ENCODE data around the gene PKP3.
"Not testable (repeated sequence)": the region's sequence is repeated elsewhere in the genome, so short reads cannot be mapped to it uniquely, and the experiment has no call there.

PKP3 gene

DNA sequence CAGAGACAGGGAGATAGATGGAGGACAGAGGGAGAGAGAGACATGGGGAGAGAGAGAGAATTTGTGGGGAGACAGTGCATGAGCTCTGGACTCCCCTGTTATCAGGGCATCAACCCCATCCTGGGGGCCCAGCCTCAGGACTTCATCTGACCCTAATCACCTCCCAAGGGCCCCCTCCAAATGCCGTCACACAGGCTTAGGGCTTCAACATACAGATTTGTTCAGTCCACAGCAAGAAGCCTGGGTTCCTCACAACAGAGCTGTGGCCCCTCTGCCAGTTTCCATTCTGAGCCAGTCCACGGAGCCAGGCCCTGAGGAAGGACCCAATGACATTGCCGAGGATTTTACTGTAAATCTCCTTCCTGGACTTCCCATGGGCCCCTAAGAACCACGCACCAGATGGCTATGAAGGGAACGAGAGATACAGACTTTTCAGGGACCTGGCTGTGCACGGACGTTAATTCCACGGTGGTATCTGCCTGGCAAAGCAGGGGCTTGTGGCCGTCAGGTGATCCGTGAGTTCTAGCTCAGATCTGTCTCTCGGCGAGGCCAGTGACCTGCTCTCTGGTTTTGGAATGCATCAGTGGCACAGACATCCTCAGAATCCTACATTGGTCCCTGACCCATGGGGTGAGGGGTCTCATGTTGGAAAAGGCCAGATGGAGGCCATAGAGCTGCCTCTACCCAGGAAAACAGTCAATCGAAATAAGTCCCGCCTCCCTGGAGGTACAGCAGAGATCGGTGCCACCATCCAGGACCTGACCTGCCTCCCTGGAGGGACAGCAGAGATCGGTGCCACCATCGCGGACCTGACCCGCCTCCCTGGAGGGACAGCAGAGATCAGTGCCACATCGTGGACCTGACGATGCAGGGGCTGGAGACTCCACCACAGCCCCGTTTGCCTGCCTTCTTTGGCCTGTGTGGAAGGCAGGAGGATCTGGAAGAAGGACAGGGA, 33.4 kb upstream of the PKP3 start:
- in situ Hi-C loops (cut with HindIII; ENCODE audit: low pct_ligation_motif_present, low pct_unique_long_range_greater_than_20kb, low sequenced_read_pairs): no loop called here

DNA sequence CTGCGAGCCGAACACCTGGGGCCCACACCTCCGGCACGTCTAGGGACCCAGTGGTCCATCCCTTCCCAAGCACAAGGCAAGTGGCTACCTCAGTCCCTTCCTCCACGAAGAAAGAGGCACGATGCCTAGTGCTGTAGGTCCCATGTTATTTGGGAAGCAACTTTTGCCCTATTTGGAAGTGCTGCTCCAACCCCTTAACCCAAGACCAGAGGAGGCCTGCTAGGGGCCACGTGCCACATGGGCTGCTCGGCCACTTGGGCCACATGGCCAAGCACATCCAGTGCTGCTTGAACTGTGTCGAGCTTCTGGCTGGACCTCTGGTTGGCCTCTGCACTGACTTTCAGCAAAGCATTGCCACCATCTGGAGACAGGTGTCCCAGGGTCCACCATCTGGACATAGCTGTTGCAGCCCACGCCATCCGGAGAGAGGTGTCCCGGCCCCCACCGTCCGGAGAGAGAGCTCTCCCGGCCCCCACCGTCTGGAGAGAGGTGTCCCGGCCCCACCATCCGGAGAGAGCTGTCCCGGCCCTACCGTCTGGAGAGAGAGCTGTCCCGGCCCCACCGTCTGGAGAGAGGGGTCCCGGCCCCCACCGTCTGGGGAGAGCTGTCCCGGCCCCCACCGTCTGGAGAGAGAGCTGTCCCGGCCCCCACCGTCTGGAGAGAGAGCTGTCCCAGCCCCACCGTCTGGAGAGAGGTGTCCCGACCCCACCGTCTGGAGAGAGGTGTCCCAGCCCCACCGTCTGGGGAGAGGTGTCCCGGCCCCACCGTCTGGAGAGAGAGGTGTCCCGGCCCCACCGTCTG, 31.2 kb upstream of the PKP3 start:
- no peak for DNase-seq
- in situ Hi-C loops (cut with HindIII; ENCODE audit: low pct_ligation_motif_present, low pct_unique_long_range_greater_than_20kb, low sequenced_read_pairs): no loop called here

More for the DNA sequence above, 33.4 kb upstream of the PKP3 start:
- DNase-seq: no peak

DNA sequence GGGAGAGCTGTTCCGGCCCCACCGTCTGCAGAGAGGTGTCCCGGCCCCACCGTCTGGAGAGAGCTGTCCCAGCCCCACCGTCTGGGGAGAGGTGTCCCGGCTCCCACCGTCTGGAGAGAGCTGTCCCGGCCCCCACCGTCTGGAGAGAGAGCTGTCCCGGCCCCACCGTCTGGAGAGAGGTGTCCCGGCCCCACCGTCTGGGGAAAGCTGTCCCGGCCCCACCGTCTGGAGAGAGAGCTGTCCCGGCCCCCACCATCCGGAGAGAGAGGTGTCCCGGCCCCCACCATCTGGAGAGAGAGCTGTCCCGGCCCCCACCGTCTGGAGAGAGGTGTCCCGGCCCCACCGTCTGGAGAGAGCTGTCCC, 30.6 kb upstream of the PKP3 start:
- DNase-seq; in situ Hi-C loops (cut with HindIII; ENCODE audit: low pct_ligation_motif_present, low pct_unique_long_range_greater_than_20kb, low sequenced_read_pairs): not testable (repeated sequence)

DNA sequence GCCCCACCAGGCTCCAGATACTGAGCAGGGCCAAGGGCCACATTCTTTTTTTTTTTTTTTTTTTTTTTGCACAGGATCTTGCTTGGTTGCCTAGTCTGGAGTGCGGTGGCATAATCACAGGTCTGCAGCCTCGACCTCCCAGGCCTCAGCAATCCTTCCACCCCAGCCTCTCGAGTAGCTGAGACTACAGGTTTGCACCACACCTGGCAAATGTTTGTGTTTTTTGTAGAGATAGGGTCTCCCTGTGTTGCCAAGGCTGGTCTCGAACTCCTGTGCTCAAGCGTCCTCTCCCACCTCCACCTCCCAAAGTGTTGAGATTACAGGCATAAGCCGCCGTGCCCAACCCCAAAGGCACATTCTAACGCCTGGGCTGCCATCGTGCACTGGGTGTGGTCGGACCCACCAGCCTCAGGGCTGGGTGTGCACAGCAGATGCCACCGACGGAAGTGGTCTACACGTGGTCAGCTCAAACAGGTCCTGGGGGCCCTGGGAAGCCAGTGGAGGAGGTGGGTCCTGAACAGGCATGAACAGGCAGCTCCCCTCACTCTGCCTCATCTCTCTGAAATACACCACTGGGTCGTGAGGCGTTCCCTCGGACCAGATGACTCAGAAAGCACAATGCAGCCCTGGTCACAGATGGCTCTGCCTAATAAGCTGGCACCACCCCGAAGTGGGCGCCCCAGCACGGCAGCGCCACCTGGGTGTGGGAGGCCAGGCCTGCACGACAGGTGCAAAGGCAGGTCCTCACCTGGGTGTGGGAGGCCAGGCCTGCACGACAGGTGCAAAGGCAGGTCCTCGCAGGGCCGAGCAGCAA, 29.9 kb upstream of the PKP3 start:
- in situ Hi-C loops (cut with HindIII; ENCODE audit: low pct_ligation_motif_present, low pct_unique_long_range_greater_than_20kb, low sequenced_read_pairs): no loop called here
- DNase-seq: peak; percentile 58

DNA sequence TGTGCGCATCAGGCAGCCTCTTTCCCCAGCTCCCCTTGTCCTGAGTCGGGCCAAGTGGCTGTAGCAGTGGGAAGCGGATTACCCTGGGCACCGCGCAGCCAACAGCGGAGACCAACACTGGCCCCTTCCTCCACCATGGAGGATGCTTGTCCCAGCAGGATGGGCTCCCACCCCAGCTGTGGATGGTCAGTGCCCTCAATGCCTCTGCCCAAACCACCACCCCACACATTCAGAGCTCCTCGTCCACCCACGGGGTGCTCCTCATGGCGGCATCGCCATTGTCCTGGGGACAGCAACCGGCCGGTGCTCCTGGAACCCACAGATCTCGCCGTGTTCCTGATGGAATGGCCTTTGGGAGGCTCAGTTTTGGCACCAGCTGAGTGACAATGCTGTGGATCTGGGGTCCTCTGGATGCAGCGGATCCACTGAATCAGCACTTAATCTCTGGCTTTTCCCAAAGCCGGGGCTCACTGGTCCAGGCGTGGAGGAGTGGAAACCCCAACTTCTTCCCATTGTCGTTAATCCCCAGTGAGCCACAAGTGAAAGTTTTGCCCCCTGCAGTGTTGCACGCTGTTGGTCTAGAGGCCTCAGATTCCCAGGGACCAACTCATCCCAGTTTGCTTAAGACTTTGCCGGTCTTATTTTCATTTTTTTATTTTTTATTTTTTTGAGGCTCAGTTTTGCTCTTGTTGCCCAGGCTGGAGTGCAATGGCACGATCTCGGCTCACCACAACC, 28.9 kb upstream of the PKP3 start:
- in situ Hi-C loops (cut with HindIII; ENCODE audit: low pct_ligation_motif_present, low pct_unique_long_range_greater_than_20kb, low sequenced_read_pairs): no loop called here
- DNase-seq: no peak

DNA sequence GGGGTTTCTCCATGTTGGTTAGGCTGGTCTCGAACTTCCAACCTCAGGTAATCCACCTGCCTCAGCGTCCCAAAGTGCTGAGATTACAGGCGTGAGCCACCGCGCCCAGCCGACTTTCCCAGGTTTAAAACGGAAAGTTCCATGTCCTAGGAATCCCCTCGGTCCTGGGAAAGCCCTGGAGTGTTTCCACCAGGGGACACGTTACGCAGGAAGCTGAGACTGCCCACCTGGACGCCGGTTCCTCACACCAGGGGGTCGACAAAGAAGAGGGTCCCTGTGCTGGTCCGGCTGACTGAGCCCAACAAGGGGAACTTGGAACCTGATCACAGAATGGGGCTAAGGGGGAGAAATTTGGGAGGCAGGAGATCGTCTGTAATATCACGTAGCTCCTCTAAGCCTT, 28.2 kb upstream of the PKP3 start:
- no peak for DNase-seq
- in situ Hi-C loops (cut with HindIII; ENCODE audit: low pct_ligation_motif_present, low pct_unique_long_range_greater_than_20kb, low sequenced_read_pairs): no loop called here

DNA sequence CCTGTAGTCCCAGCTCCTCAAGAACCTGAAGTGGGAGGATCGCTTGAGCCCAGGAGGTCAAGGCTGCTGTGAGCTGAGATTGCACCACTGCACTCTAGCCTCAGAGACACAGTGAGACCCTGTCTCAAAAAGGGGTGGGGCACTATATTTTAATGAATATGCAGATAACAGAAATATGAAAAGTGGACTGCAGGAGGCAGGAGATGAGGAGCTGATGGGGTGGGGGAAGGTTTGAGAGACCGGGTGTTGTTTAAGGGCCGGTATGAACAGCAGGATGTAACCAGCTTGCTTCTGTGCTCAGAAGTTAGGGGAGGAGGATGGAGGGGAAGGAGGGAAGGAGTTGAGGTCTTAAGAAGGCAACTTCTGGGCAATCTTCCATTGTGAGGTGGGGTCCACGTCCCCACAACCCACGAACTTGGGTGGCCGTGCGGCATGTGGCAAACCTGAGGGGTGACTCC, 26.0 kb upstream of the PKP3 start:
- in situ Hi-C loops (cut with HindIII; ENCODE audit: low pct_ligation_motif_present, low pct_unique_long_range_greater_than_20kb, low sequenced_read_pairs): no loop called here
- no peak for DNase-seq

DNA sequence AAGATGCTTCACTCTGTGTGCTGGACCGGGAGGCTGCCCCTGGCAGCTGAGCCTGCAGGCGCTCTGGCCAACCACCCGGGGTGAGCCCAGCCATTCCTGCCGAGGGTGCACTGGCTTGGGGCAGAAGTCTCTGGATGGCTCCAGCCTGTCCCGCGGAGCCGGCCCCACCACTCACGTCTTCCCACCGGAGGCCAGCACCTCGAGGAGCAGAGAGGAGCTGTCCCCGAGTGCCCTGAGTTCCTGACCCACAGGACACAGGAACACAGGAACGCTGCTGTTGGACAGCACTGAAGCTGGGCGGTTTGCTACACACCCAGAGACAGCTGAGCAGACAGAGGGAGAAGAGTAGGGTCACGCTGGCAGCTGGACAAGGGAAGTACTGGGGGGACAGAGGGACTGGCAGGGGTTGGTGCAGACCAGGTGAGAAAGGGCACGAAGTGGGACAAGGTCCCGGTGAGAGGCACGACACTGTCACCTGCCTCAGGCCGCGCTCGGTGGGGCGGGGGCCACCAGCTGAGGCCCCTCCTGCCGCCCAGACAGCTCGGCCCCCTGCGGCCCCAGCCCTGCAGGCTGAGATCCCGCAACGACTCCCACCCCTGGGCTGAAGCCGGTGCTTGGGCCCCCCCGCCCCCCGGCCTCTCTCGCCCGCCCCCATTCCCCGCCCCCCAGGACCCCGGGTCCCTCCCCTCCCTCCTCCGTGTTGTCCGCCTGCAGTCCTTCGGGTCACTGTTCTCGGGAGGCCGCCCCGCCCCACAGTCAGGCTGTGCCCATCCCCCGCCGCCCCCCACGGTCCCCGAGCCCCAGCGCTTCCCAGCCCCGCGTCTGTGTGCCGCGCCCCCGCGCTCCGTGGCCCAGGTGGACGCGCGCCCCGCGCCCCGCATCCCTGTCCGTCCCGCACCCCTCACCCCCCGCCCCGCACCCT, 25.3 kb upstream of the PKP3 start:
- DNase-seq: peak; percentile 7
- in situ Hi-C loops (cut with HindIII; ENCODE audit: low pct_ligation_motif_present, low pct_unique_long_range_greater_than_20kb, low sequenced_read_pairs): no loop called here

DNA sequence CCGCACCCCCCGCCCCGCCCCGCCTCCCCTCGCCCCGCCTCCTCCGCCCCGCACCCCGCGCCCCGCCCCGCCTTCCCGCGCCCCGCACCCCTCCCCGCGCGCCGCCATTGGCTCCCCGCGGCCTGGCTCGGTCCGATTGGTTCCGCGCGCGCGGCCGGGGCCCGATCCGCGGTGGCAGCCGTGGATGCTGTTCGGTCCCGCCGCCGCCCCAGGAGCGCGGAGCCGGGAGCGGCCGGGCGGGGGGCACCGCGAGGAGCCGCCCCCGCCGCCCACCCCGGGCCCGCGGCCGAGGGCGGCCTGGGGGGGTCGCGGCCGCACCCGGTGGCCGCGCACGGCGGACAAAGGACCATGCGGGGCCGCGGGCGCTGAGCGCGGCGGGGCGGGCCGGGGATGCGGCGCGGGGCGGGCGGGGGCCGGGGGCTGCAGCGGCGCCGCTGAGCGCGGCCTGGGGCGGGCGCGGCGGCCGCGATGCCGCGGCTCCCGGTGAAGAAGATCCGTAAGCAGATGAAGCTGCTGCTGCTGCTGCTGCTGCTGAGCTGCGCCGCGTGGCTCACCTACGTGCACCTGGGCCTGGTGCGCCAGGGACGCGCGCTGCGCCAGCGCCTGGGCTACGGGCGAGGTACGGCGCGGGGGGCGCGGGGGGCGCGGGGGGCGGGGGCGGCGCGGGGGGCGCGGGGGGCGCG, 24.5 kb upstream of the PKP3 start, which contains the start of gene B4GALNT4:
Gene B4GALNT4 (plus strand): TSS at position 164 of the 683 bp plus-strand sequence. CDS start 305 bp downstream, at position 469.
- in situ Hi-C loops (cut with HindIII; ENCODE audit: low pct_ligation_motif_present, low pct_unique_long_range_greater_than_20kb, low sequenced_read_pairs): no loop called here
- DNase-seq: peak; percentile 19

DNA sequence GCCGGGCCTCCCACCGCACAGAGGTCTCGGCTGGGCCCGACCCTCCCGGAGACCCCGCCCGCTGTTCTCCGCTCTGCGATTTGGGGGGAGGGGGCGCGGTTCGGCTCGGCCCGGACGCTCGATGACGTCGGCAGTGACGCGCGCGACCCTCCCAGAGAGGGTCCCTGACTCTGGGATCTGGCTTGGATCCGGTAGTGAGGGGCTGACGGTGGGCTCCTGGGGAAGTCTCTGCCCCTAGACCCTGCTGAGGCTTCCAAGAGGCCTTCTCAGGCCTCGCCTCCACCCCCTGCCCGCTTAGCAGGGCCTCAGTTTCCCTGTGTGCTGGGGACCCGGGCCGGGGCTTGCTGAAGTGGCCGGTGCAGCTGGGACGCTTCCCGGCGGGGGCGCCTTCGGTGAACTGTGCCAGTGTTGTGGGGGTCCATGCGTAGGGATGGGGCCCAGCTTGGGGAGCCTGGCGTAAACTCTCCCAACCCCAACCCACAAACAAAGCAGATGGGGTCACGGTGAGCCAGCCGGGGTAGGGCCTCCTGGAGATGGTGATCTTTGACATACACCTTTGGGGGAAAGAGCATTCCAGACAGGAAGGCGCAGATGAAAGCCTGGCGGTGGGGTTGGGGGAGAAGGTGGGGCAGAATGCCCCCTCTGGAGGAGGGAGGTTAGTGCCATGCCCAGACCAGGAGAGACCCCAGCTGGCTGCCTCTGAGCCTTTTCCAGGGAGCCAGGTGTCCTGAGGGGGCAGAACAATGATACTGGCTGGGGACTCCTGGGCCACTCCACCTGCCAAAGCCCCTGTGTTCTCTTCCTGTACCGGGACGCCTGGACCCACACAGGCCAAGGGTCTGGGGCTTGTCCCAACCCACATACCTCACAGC, 23.7 kb upstream of the PKP3 start:
- no peak for DNase-seq

DNA sequence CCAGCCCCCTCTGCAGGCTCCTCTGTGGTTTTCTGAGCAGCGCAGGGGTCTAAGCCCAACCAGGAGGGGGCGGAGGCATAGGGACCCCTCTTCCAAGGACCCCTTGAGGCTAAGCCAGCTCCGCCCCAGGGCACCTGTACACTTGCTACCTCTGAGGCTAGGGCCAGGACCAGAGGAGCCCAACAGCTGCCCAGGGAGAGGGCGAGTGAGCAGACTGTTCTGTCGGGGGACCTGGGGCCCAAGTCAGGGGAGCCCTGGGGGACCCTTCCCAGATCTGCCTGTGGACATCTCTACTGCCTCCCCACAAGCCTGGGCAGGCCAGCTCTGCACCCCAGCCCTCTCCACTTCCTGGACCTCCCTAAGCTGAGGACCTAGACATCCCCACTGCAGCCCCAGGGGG, 23.0 kb upstream of the PKP3 start:
- in situ Hi-C loops (cut with HindIII; ENCODE audit: low pct_ligation_motif_present, low pct_unique_long_range_greater_than_20kb, low sequenced_read_pairs): no loop called here
- no peak for DNase-seq

More for the DNA sequence above, 23.7 kb upstream of the PKP3 start:
- in situ Hi-C loops (cut with HindIII; ENCODE audit: low pct_ligation_motif_present, low pct_unique_long_range_greater_than_20kb, low sequenced_read_pairs): no loop called here

DNA sequence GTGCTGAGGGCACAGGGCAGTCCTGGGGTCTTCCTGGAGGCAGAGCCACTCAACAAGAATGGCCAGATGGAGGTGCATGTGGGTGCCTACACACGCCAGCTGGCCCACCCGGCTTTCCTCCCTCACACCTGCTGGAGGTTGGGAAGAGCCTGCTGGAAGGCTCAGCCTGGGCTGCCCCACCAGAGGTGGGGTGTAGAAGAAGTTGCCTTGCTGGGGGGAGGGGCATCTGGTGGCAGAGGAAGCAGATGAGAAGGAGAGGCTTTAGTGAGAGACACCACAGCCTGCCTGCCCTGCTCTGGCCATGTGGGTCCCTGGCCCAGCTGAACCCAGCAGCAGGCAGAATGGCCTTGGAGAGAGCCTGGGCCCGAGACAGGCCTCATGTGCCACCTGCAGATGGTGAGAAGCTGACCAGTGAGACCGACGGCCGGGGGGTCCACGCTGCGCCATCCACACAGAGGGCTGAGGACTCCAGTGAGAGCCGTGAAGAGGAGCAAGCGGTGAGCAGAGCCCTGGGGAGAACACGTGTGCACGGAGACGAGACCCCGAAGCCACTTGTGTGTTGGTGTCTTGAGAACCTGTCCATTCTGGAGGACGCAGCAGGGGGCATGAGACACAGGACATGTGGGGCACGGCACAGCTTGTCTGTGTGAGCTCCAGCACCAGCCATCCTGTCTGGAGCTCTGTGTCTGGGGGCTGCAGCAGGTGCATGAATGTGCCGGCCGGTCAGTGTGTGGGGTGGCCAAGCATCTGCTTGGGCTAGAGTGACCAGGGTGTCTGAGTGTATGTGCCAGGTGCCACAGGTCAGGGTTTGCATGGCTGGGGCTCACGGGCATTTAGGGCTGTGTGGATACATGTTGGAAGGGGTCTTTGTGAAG, 22.1 kb upstream of the PKP3 start:
- in situ Hi-C loops (cut with HindIII; ENCODE audit: low pct_ligation_motif_present, low pct_unique_long_range_greater_than_20kb, low sequenced_read_pairs): no loop called here
- no peak for DNase-seq

DNA sequence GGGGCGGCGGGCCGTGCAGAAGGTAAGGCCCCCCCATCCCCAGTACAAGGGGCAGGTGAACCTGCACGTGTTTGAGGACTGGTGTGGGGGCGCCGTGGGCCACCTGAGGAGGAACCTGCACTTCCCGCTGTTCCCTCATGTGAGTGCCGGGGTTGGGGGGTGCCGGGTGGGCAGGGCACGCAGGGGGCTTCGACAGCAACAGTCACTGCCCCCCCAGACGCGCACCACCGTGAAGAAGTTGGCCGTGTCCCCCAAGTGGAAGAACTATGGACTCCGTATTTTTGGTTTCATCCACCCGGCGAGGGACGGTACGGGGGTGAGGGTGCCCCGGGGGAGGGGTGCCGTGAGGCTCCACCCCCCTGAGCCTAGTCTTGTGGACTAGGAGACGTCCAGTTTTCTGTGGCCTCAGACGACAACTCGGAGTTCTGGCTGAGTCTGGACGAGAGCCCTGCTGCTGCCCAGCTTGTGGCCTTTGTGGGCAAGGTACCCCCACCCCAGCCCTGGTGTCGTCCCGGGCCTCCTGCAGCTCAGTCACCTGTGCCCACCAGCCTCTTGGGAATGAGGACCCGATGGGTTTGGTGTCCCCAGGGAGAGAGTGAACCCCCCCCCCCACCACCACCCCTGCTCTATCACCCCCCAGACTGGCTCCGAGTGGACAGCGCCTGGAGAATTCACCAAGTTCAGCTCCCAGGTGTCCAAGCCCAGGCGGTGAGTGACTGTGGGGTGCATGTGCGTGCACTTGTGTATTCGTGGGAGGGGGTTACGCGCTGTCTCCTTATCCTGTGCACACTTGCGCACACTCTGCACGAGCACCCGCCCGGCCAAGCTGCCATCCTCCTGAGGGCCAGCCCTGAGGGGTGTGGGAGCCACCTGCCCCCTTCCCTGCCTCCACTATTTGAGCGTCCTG, 20.9 kb upstream of the PKP3 start:
- in situ Hi-C loops (cut with HindIII; ENCODE audit: low pct_ligation_motif_present, low pct_unique_long_range_greater_than_20kb, low sequenced_read_pairs): no loop called here
- DNase-seq: no peak
